Stimulated activated CD4-positive, alpha-beta T cell treated with anti-CD3 and anti-CD28 coated beads, Interleukin-1b, Interleukin-23, amount 100 ng/mL, for 48 hours (primary cell): ENCODE results near the gene ANP32E.
"Not testable (repeated sequence)": the region's sequence is repeated elsewhere in the genome, so short reads cannot be mapped to it uniquely, and the experiment has no call there.

Experiments used
- DNase-seq: peaks from one replicate; pipeline ENCODE4 v3.0.0-alpha.2; 2020

ANP32E gene

DNA sequence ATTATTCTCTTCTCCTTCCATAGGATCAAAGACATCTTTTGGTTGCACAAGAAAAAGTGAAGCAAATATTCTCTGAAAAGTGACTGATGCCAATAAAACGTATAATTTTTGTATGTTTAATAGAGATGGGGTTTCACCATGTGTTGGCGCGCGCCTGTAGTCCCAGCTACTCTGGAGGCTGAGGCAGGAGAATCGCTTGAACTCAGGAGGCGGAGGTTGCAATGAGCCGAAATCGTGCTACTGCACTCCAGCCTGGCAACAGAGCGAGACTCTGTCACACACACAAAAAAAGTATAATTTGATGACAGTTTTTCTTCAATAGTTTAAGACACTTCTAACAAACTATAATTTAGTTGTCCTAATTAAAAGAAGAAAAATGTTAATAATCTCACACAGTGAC, 23.8 kb downstream of the ANP32E start:
- no peak for DNase-seq

DNA sequence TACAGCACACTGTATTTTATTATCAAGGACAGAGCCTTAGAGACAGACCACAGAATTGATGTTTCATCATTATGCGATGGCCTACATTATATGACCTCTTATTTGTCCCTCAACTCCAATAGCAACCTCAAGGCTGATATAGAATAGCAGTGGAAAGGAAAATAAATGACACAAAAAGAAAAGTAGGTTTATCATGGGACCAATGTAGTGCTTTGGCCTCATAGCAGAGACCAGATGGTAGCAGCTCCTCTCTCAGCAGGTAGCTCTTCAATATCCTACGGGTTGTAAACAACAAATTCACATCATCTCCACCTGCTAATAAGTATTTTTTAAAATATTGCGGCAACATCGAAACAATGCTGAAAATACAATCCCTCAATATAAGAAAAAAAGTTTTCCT, 25.2 kb downstream of the ANP32E start:
- DNase-seq: no peak

DNA sequence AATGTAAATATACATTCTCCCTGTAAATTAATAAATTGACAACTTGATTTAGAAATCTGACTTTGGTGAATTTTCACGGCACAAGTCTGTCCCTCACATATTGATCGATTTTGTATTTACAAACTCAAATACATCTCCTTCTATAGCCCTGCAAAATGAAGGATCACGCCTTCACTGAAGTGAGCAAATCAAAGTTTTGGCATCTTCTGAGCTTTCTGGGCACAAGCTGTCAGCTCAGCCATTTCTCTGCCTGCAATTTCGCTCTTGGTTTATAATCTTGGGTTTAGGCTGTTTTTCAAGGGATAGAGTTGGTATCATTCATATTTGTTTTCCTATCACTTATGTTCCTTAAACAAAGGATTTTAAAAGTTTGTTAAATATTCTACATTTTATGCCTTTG, 25.8 kb downstream of the ANP32E start:
- DNase-seq: no peak

DNA sequence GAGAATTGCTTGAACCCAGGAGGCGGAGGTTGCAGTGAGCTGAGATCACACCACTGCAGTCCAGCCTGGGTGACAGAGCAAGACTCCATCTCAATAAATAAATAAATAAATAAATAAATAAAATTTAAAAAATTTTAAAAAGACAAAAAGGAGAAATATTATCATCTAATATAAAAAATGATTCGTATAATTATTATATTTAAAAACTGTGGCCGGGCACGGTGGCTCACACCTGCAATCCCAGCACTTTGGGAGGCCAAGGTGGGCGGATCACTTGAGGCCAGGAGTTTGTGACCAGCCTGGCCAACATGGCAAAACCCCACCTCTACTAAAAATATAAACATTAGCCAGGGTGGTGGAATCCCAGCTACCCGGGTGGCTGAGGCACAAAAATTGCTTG, 27.5 kb downstream of the ANP32E start:
- DNase-seq: not testable (repeated sequence)

DNA sequence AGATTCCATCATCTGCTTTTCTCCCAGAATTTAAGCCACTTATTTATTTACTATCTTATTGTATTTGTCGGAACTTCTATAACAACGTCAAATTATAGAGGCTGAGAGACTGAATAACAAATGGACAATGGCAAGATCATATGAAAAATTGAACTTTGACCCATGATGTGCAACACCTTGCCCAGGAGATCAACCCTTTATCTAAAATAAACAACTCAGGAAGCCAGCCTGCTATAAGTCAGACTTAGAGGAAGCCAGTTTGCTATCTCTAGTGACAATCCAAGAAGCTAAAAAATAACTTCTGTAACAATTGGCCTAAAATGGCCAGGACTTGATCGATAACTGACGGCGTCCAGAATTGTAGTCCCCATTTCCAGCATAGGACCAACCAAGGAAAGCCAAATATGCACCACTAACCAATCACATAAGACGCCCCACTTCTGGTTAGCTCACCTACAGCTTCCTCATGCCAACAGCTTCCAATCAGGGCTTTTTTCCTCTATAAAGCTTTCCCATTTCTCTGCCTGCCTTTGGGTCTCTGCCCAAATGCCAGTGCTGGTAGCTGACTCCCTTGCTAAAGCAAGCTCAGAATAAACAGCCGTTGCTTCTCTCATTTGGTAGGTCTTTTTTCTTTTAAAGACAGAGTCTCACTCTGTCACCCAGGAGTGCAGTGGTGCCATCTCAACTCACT, 28.5 kb downstream of the ANP32E start:
- DNase-seq: no peak

DNA sequence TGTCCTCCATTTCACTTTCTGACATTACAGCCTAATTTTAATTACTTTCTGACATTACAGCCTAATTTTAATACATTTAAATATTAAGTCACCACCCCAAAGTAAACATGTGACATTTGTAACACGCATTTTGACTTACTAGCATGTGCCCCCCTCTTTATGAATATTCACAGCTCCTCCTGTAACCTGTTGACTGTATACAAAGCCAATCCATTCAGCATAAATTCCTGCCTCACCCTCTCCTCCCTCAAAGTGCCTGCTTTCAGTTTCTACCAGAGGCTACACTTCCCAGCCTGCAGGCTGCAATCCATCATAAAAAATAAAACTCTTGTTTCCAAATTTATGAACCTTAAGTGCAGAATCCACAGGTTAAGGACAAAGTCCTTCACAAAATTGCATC, 39.5 kb downstream of the ANP32E start:
- DNase-seq: no peak

DNA sequence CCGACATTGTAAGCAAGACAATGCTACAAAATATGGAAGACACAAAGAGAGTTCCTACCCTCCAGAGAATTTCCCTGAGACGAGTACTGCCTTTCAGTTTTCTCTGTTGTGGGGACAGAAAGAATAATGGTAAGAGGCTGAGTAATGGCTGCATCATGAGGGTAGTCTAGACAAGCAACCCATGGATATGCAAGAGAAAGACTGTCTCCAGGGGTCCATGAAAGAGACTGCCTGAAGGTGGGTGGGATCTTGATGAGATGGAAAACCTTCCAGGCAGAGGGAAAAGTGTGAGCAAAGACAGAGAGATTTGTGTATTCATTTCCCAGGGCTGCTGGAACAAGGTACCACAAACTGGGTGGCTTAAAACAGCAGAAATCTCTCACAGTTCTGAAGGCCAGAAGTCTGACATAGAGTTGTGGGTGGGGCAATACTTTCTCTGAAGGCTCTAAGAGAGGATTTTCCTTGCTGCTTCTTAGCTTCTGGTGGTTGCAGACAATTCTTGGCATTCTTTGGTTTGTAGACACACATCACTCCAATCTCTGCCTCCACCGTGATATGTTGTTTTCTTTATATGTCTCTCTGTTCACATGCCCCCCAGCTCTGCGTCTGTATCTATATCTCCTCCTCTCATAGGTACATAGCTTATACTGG, 41.4 kb downstream of the ANP32E start:
- DNase-seq: no peak

DNA sequence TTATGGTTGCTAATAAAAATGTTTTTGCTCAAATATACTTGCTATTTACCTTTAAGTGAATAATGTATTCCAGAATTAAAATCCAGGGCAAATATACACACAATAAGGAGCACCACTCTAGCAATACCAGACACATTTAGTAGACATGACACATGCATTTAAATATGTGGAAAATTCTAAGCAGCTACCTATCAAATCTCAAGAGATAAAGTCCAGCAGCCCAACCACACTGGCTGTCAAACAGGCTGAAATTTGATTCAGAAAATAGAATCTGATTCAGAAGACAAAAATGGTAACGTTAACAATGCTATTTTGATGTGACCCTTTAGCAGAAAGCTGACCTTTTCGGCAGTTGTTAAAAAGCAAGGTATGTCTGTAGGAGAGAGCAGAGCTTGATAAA, 43.9 kb downstream of the ANP32E start:
- no peak for DNase-seq

DNA sequence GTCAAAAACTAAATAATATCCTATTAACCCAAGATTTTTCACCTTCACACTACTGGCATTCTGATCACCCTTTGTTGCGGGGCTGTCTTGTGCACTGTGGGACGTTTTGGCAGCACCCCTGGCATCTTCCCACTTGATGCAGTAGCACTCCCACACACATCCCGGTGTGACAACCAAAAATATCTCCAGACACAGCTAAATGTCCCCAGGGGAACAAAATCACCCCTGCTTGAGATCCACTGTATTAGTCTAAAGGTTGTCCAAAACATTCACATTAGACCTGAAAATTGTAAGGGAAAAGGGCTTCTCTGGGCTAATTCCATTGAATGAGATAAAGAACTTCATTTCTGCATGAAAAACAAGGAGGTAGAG, 48.4 kb downstream of the ANP32E start:
- DNase-seq: no peak

DNA sequence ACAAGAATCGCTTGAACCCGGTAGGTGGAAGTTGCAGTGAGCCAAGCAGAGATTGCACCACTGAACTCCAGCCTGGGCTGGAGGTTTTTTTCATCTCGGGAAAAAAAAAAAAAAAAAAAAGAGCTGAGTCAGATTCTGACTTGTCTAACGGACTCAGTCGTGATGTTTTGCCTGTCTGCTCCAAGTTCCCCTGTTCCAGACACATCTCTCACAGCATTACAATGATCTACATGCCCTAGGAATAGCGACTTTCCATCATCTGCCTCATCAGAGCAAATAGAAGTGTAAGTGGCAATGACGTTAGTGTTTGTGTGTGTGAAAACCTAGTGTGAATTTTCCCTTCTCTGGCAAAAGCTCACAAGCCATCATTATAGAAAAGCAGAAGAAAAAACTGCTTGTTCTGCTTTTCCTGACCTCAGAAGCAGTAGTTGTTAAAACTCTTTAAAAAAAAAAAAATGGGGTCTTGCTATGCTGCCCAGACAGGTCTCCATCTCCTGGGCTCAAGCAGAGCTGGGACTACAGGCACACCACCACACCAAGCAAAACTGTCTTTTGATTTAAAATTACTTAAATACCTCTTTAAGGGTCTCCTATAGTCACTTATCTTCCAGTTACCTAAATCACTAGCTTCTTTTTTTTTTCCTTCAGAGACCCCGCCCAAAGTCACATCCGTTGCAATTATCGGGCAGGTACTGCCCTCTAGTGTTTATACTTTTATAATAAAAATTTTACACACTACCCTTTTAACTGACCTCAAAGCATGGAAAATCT, 48.9 kb downstream of the ANP32E start:
- no peak for DNase-seq

DNA sequence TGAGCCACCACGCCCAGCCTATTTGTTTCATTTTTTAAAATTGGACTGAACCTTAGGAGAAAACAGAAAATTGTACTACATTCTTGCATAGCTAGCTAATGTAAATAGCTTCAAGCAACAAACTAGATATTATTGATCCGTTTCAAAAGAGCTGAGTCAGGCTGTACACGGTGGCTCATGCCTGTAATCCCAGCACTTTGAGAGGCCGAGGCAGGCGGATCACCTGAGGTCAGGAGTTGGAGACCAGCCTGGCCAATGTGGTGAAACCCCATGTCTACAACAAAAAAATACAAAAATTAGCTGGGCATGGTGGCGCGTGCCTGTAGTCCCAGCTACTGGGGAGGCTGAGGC, 49.5 kb downstream of the ANP32E start:
- not testable (repeated sequence) for DNase-seq

DNA sequence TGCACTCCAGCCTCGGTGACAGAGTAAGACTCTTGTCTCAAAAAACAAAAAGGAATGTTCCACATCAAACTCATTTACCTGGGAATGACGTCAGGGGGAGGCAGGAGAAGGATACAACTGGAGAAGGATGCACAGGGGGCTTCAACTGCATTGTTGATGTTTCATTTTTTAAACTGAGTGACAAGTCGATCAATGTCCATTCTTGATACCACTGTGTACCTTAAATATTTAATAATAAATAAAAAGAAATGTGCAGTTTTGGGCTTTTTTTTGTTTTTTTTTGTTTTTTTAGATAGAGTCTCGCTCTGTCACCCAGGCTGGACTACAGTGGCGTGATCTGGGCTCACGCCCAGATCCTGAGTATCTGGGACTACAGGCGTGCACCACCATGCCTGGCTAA, 50.4 kb downstream of the ANP32E start:
- DNase-seq: no peak

DNA sequence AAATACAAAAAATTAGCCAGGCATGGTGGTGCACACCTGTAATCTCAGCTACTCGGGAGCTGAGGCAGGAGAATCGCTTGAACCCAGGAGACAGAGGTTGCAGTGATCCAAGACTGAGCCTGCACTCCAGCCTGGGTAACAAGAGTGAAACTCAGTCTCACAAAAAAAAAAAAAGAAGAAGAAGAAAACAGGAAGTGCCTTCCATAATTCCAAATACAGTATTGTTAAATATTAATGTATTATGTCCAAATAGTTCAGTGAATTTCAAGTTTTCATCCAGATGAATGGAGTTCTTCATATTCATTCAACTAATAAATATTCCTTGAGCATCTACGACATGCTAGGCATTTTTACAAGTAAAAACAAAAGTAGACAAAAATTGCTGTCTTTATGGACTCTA, 52.9 kb downstream of the ANP32E start:
- DNase-seq: no peak

DNA sequence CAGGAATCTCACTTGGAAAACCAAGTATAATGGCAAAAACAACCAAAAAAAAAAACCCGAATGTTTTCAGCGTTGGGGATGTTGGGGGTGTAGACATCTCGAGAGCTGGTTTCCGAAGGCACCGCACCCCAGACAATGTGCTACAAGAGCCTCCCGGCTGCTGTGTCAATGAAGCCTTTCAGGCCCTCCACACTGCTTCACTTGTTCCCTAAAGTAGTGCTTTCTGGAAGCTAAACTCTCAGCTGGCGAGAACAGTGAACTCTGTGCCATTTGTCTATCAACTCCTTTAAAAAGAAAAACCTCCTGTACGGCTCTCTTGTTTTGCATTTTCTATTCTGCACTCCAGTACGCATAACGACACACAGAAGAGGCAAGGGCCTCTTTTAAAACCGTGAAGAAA, 53.7 kb downstream of the ANP32E start:
- DNase-seq: no peak

DNA sequence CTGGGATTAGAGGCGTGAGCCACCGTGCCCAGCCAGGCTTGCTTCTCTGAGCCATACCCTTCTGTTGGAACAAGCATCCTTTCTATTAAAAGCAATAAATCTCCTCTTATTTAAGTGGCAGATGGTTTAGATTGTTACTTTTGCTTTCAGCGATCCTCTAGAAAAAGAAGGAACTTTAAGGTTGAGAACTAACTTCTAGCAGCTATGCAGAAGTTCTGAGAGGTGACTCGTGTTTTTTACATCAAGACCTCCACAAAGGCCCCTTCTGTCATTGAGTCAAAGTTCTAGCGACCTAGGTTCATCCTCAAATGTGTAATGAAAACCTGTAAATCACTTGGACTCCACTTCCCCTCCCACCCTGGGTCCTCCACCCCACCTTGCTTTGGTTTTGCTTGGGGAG, 55.4 kb downstream of the ANP32E start:
- no peak for DNase-seq

DNA sequence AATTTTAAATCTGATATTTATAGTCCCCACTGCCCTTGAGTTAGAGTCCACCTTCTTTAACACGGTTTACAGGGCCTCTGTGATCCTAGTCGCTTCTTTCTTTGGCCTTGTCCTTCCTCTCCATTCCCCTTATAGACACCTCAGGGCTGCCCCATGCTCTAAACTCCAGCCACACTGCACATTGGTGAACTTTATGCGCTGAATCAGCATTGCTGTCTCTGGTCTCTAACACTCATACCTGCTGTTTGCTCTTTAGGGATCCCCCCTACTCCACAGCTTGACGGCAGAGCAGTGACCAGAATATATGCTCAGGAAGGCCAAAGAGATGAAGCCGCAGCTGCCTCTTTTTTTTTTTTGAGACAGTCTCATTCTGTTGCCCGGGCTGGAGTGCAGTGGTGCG, 56.0 kb downstream of the ANP32E start:
- no peak for DNase-seq

DNA sequence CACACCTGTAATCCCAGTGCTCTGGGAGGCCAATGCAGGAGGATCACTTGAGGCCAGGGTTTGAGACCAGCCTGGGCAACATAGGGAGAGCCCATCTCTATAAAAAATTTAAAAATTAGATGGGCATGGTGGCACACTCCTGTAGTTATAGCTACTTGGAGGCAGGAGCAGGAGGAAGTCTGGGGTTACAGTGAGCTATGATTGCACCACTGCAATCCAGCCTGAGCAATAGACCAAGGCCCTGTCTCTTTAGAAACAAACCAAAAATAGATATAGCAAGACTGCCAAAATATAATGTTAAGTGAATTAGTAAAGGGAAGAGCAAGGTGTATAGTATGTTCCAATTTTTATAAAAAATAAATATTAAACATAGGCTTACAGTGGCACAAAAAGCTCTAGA, 57.4 kb downstream of the ANP32E start:
- no peak for DNase-seq

DNA sequence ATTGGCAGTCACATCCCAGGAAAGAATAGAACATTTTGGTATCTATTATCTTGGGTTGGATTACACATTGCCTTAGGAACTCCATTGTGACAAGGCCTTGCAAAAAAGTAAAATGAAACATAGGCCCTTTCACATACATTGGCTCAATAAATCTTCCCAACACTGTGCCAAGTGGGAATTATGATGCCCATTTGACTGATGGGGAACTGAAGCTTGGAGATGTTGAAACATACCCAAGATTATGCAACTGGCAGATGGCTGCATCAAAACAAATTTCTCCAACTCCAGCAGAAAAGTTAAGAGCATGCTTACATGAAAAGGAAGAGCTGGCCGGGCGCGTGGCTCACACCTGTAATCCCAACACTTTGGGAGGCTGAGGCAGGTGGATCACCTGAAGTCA, 59.3 kb downstream of the ANP32E start:
- no peak for DNase-seq

DNA sequence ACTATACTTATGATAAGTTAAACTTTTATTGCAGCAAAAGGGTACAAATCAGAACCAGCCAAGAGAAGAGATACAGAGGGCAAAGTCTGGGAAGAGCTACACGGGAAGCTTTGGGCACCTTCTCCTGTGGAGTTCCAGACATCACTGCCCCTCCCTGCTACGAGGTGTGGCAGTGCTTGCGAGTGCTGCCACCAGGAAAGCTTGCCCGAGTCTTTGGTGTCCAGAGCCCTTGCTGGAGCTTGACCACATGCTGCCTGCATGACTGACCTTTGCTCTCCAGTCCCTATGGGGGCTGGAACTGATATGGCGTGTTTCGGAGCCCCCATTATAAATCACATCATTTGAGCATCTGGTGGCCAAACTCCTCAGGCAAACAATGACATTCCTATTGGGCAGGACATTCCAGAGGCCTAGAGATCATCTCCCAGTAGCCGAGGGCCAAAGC, 62.7 kb downstream of the ANP32E start:
- DNase-seq: no peak

DNA sequence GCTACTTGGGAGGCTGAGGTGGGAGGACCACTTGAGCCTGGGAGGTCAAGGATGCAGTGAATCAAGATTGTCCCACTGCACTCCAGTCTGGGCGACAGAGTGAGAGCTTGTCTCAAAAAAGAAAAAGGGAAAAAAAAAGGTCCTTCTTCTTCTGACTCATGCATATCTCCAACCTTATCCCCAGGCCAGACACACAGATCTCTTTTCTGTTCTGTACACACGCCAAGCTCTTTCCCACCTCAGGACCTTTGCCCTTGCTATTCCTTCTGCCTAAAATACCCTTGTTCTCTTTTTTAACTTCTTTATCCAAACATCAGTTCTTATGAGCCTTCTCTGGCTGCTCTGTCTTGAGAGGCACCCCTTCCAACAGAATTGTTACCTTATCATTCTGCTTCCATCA, 64.1 kb downstream of the ANP32E start:
- no peak for DNase-seq

DNA sequence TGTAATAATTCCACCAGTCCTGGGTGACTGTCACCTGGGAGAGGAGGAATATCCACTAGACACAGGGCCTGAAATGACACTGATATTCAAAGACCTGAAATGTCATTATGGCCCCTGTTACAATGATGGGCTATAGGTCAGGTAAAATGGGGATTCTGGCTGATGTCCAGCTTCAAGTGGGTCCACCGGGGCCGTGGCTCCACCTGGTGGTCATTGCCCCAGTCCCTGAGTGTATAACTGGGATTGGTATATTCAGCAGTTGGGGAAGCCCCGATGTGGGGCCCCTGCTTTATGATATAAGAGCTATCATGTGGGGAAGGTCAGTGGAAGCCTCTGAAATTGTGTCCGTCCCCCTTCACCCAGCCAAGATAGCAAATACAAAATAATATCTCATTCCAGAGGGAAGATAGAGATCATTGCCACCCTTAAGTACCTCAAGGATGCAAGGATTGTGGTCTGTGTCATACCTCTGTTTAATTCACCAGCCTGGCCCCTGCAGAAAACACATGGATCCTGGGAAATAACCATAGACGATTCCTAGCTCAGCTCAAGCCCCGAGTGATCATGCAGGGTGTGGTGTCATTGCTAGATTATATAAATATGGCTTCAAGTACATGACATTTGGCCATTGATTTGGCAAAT, 66.8 kb downstream of the ANP32E start:
- peak; percentile 48 for DNase-seq
